A549 (cell line): ENCODE results near the gene MYOT. TPM values are rescaled to one million over a fixed set of nuclear protein-coding genes. Genes with fewer than 3 reads are reported as not detected.

Experiments
- ATAC-seq, 2 experiments: fragments of 200-7000 bp in 1 of 2; fragments of >200 bp in 1 of 2; cut with Nextera tagmentation in 1 of 2; cut with Tn5 transposase in 1 of 2; 3 replicates each; pipeline versions ENCODE4 v1.8.0 to v1.9.1; 2018 to 2020; ENCODE audit warnings: mild to moderate bottlenecking in 1 of 2, moderate library complexity in 1 of 2
- CTCF ChIA-PET: fragments of 300-600 bp; sonication (Branson Sonifier 250); formaldehyde crosslinking; extraction: SDS; loops from one replicate; lab custom pipeline; 2021; ENCODE audit warnings: antibody characterized with exemption, inconsistent platforms; lab: Yijun Ruan, JAX
- POLR2A ChIA-PET: fragments of 350-600 bp; formaldehyde crosslinking; extraction: SDS; loops from one replicate; lab custom pipeline; 2021; ENCODE audit warnings: antibody characterized with exemption, inconsistent platforms; lab: Yijun Ruan, JAX
- DNase-seq, 2 experiments: peaks; one replicate each; pipeline versions ENCODE4 v3.0.0 to v3.0.0-alpha.2; 2011 to 2016; ENCODE audit warnings: low read depth in 1 of 2, low spot score in 1 of 2
- FAIRE-seq: peaks from 2 replicates; lab custom pipeline; 2011; peaks lifted over from hg19 to GRCh38; lab: Jason Lieb, UNC
- H3K27ac ChIP-seq, 2 experiments: fragments of >200 bp; sonication (Bioruptor Twin); formaldehyde crosslinking; 3 replicates each; pipeline ENCODE4 v1.5.1; 2016 to 2017
- H3K4me1 ChIP-seq: fragments of >200 bp; sonication (Bioruptor Twin); formaldehyde crosslinking; 3 replicates; pipeline ENCODE4 v1.6.1; 2016
- H3K4me2 ChIP-seq: fragments of >200 bp; sonication (Bioruptor Twin); formaldehyde crosslinking; 3 replicates; pipeline ENCODE4 v1.6.1; 2016
- H3K4me3 ChIP-seq: fragments of >200 bp; sonication (Bioruptor Twin); formaldehyde crosslinking; 3 replicates; pipeline ENCODE4 v1.5.1; 2016
- H3K9me3 ChIP-seq: fragments of >200 bp; sonication (Bioruptor Twin); formaldehyde crosslinking; 3 replicates; pipeline ENCODE4 v1.6.1; 2016
- BHLHE40 ChIP-seq: IDR thresholded peaks from 2 replicates; pipeline ENCODE4 v1.6.1; 2012; ENCODE audit warnings: low read depth, low read length, inconsistent platforms
- EHMT2 ChIP-seq: fragments of 200-600 bp; sonication (generic); IDR thresholded peaks from 2 replicates; pipeline ENCODE4 v1.6.1; 2016; ENCODE audit warnings: antibody characterized with exemption, low read depth, mild to moderate bottlenecking, moderate library complexity
- ELK1 ChIP-seq: fragments of 150-350 bp; IDR thresholded peaks from 2 replicates; pipeline ENCODE4 v1.6.1; 2014; ENCODE audit warnings: low read depth, mild to moderate bottlenecking, low read length
- FOSB ChIP-seq: fragments of 250-450 bp; sonication (Bioruptor Pico); IDR thresholded peaks from 2 replicates; pipeline ENCODE4 v1.5.0; 2020; ENCODE audit warnings: mild to moderate bottlenecking, moderate library complexity
- GATA3 ChIP-seq: IDR thresholded peaks from 2 replicates; pipeline ENCODE4 v1.6.1; 2012; ENCODE audit warnings: borderline replicate concordance
- HEYL ChIP-seq: fragments of 250-450 bp; sonication (Bioruptor Pico); IDR thresholded peaks from 2 replicates; pipeline ENCODE4 v1.8.0; 2021; ENCODE audit warnings: mild to moderate bottlenecking, moderate library complexity
- HOXB5 ChIP-seq: fragments of 250-450 bp; sonication (Bioruptor Pico); IDR thresholded peaks from 2 replicates; pipeline ENCODE4 v1.5.0; 2020; ENCODE audit warnings: mild to moderate bottlenecking, moderate library complexity
- MAFK ChIP-seq: fragments of 450-650 bp; IDR thresholded peaks from 2 replicates; pipeline ENCODE4 v1.6.1; 2014; ENCODE audit not compliant: partially characterized antibody
- MAZ ChIP-seq: fragments of 150-350 bp; IDR thresholded peaks from 2 replicates; pipeline ENCODE4 v1.6.1; 2014; ENCODE audit warnings: antibody characterized with exemption, low read depth, low read length, borderline replicate concordance
- NFE2L2 ChIP-seq: fragments of 150-350 bp; conservative IDR thresholded peaks from 2 replicates; pipeline ENCODE4 v1.6.1; 2014; ENCODE audit warnings: low read length
- PBX3 ChIP-seq: IDR thresholded peaks from 2 replicates; pipeline ENCODE4 v1.6.1; 2012
- POLR2A ChIP-seq: IDR thresholded peaks from 2 replicates; pipeline ENCODE4 v1.6.1; 2012; ENCODE audit warnings: mild to moderate bottlenecking, low read length
- RARB ChIP-seq: fragments of 250-450 bp; sonication (Bioruptor Pico); IDR thresholded peaks from 2 replicates; pipeline ENCODE4 v1.8.0; 2021; ENCODE audit warnings: mild to moderate bottlenecking, moderate library complexity
- REST ChIP-seq: fragments of 200-600 bp; sonication (generic); IDR thresholded peaks from 2 replicates; pipeline ENCODE4 v1.6.1; 2016; ENCODE audit warnings: antibody characterized with exemption, mild to moderate bottlenecking, moderate library complexity
- RFX5 ChIP-seq: fragments of 450-650 bp; IDR thresholded peaks from 2 replicates; pipeline ENCODE4 v1.7.1; 2014; ENCODE audit warnings: antibody characterized with exemption, mild to moderate bottlenecking, moderate library complexity
- TFCP2L1 ChIP-seq: fragments of 250-450 bp; sonication (Bioruptor Pico); IDR thresholded peaks from 2 replicates; pipeline ENCODE4 v1.5.0; 2021; ENCODE audit warnings: mild to moderate bottlenecking
- TP53 ChIP-seq: fragments of 250-450 bp; sonication (Bioruptor Pico); IDR thresholded peaks from 2 replicates; pipeline ENCODE4 v1.5.0; 2021; ENCODE audit warnings: mild to moderate bottlenecking, moderate library complexity
- USF2 ChIP-seq: fragments of 450-650 bp; IDR thresholded peaks from 2 replicates; pipeline ENCODE4 v1.6.1; 2014; ENCODE audit warnings: antibody characterized with exemption
- ZNF302 ChIP-seq: fragments of 250-450 bp; sonication (Bioruptor Pico); IDR thresholded peaks from 2 replicates; pipeline ENCODE4 v1.9.0; 2021; ENCODE audit warnings: inconsistent platforms, mild to moderate bottlenecking, moderate library complexity
- ZSCAN20 ChIP-seq: fragments of 250-450 bp; sonication (Bioruptor Pico); IDR thresholded peaks from 2 replicates; pipeline ENCODE4 v1.8.0; 2022; ENCODE audit warnings: mild to moderate bottlenecking, moderate library complexity
- WGBS: methylation state at CpG from one replicate; pipeline ENCODE4 v1.1.6; 2017; ENCODE audit errors: missing lambda C conversion rate; 5-methylcytosine and 5-hydroxymethylcytosine counted together
- polyA plus RNA-seq, 4 experiments: library from polyadenylated mRNA; depleted of rRNA in 3 of 4; stranded (reverse); fragments of >200 nt; fragmentation: RNase III in 1 of 4; extraction: RNeasy Plus Mini Kit Qiagen cat#74134 plus additional on column Dnase treatment in 1 of 4; gene quantifications; 2 replicates in 3 of 4; 3 replicates in 1 of 4; pipeline ENCODE4 v1.2.3, GENCODE V29; 2011 to 2017

The MYOT gene
- polyA plus RNA-seq, 2 of the 4 experiments (the other 2 are of a cell fraction), result 0.08 TPM; not detected in 1

- ChIA-PET POLR2A (no interaction called here), CTCF (interaction anchor here (0.6 to 1.7 kb wide), 4 partner anchors 71 to 193 kb away, joined by 3 to 6 read pairs (median 4); no protein-coding TSS in a partner anchor)
- Histone ChIP-seq H3K4me2 (no peak overlapping the region), H3K9me3 (no peaks in the 10 kb centered on the region), H3K27ac (no peak overlapping the region), H3K4me3 (no peak overlapping the region), H3K4me1 (no peaks in the 10 kb centered on the region)
- WGBS, result 90% methylated on average over 1 of the region's 1 CpG
- FAIRE-seq (no peak), DNase-seq (no peak), ATAC-seq (no peak)
- TF ChIP-seq RARB (CRISPR knock-in tag) (no peak), PBX3 (no peak), ZSCAN20 (CRISPR knock-in tag) (no peak), MAZ (no peak), EHMT2 (no peak)
These were observed 67.5 kb downstream of the MYOT start for GRCh38 chr5:137935190-137935589.

- Histone ChIP-seq H3K9me3 (no peaks in the 10 kb centered on the region), H3K4me1 (no peaks in the 10 kb centered on the region), H3K4me3 (no peak overlapping the region)
- CTCF ChIA-PET, result interaction anchor here (0.6 to 1.7 kb wide), 4 partner anchors 19 to 193 kb away, joined by 3 to 6 read pairs (median 4); no protein-coding TSS in a partner anchor
- WGBS, result 85% methylated on average over 3 of the region's 3 CpGs
- POLR2A ChIA-PET, result no interaction called here
- no peak for ATAC-seq
- DNase-seq, result no peak
- TF ChIP-seq NFE2L2 (no peak), ELK1 (no peak), RFX5 (no peak), RARB (CRISPR knock-in tag) (no peak), FOSB (CRISPR knock-in tag) (no peak), ZSCAN20 (CRISPR knock-in tag) (no peak), POLR2A (no peak), HEYL (CRISPR knock-in tag) (no peak), GATA3 (no peak), MAFK (no peak), ZNF302 (CRISPR knock-in tag) (no peak), USF2 (no peak), TFCP2L1 (no peak), EHMT2 (no peak), TP53 (no peak), REST (no peak), HOXB5 (CRISPR knock-in tag) (no peak), BHLHE40 (no peak)
- TF ChIP-seq, all 56 proteins: peak for 0
- Histone ChIP-seq H3K4me2 (no peak overlapping the region), H3K27ac (no peak overlapping the region)
- no peak for FAIRE-seq
These were observed 68.0 kb downstream of the MYOT start for GRCh38 chr5:137935694-137936093.

Other genes with a start within 250 kb of the MYOT start
- gene KLHL3, start 131.8 kb upstream of the MYOT start, polyA plus RNA-seq (2011; rRNA removed), result 1.1 and 1.4 TPM in 2 replicates
- gene KLHL3, start 131.8 kb upstream of the MYOT start, polyA plus RNA-seq (2017; fragmentation: RNase III; extraction: RNeasy Plus Mini Kit Qiagen cat#74134 plus additional on column Dnase treatment), result 0.31 to 0.46 TPM (median 0.35 TPM) in 3 replicates
- gene HNRNPA0, start 113.5 kb upstream of the MYOT start, polyA plus RNA-seq (2011; rRNA removed), result 13.6 and 17.0 TPM in 2 replicates
- 47.9 to 51.2 TPM (median 49.4 TPM) in 3 replicates for gene HNRNPA0, start 113.5 kb upstream of the MYOT start, polyA plus RNA-seq (2017; fragmentation: RNase III; extraction: RNeasy Plus Mini Kit Qiagen cat#74134 plus additional on column Dnase treatment)
- 0.05 TPM in 1 of 2 replicates, not detected in the other for gene PKD2L2, start 21.6 kb downstream of the MYOT start, polyA plus RNA-seq (2011; rRNA removed)
- gene PKD2L2, start 21.6 kb downstream of the MYOT start, polyA plus RNA-seq (2017; fragmentation: RNase III; extraction: RNeasy Plus Mini Kit Qiagen cat#74134 plus additional on column Dnase treatment), result 0.04 TPM in 1 of 3 replicates, not detected in the others
- 12.2 and 15.1 TPM in 2 replicates for gene FAM13B, start 165.2 kb downstream of the MYOT start, polyA plus RNA-seq (2011; rRNA removed)
- gene FAM13B, start 165.2 kb downstream of the MYOT start, polyA plus RNA-seq (2017; fragmentation: RNase III; extraction: RNeasy Plus Mini Kit Qiagen cat#74134 plus additional on column Dnase treatment), result 14.9 to 17.4 TPM (median 15.4 TPM) in 3 replicates
- gene WNT8A, start 216.2 kb downstream of the MYOT start, polyA plus RNA-seq (2011; rRNA removed), result not detected in 2 replicates
- gene WNT8A, start 216.2 kb downstream of the MYOT start, polyA plus RNA-seq (2017; fragmentation: RNase III; extraction: RNeasy Plus Mini Kit Qiagen cat#74134 plus additional on column Dnase treatment), result not detected in 3 replicates